22Rv1 (cell line): ENCODE results near the gene SETD5.

Experiments
- CTCF ChIP-seq: fragments of 450-650 bp; IDR thresholded peaks from 2 replicates; pipeline ENCODE4 v1.5.1; 2017; ENCODE audit warnings: mild to moderate bottlenecking
- ZFX ChIP-seq: fragments of 450-650 bp; IDR thresholded peaks from 2 replicates; pipeline ENCODE4 v1.6.1; 2017; ENCODE audit warnings: antibody characterized with exemption, borderline replicate concordance

GRCh38 chr3:9514956-9515355, 117.5 kb downstream of the SETD5 start:
- TF ChIP-seq ZFX = no peak
- TF ChIP-seq CTCF = no peak
